HG02884 (cell line): Measurements from ENCODE around the gene POLR2E.

ENCODE experiments used
- ATAC-seq: cut with Tn5 transposase; IDR thresholded peaks from one replicate; pipeline ENCODE4 v1.9.1; 2021; ENCODE audit warnings: mild to moderate bottlenecking, moderate library complexity; ENCODE audit not compliant: unreplicated experiment

POLR2E gene

DNA sequence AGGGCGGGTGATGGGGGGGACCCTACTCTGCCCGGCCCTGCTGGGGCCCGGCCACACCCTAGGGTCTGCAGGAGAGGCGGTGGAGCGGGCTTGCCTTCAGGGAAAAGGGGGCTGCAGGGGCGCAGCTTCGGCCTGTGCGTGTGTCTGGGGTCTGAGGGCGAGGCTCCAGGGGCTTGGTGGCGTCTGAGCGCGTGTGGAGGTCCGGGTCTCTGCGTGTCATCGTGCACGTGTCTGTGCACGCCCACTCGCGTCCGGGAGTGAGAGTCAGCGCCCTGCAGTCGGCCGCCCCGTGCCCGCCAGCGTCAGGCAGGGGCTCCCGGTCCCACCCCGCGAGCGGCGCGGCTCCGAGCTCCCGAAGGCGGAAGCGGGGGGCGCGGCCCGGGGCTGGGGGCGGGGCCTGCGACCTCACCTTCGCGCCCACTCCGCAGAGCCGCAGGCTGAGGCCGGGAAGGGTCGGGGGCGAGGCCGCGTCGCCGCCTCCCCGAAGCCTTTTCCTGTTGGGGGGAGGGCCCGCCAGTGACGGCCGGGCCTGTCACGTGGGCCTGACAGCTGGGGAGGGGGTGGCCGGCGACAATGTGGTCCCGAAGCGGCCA, 28.3 kb downstream of the POLR2E start, which contains the start of gene ARHGAP45:
Gene ARHGAP45 (plus strand): TSS at position 420 of the 593 bp plus-strand sequence. CDS start 239 bp downstream, outside the sequence.
- ATAC-seq: no peak

DNA sequence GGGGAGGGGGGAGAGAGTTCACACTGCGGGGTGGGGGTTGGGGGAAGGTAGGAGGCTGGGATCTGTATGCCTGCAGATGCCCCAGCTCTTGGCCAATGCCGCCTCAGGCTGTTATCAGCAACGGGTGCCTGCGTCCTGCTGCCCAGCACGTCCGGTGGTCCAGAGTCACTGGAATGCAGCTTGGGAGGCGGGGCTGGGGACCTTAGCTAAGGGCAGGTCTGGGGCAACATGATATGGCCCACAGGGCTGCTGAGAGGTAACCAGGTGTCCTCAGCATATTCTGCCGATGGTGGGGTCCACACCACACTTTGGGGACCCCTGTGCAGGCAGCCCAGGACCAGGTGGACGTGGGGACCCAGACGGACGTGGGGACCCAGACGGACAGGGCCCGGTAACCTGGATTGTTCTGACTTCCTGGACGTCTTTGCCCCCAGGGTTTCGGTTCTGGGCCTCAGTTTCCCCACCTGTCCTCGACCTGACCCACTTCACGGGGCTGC, 28.9 kb downstream of the POLR2E start:
- no peak for ATAC-seq

DNA sequence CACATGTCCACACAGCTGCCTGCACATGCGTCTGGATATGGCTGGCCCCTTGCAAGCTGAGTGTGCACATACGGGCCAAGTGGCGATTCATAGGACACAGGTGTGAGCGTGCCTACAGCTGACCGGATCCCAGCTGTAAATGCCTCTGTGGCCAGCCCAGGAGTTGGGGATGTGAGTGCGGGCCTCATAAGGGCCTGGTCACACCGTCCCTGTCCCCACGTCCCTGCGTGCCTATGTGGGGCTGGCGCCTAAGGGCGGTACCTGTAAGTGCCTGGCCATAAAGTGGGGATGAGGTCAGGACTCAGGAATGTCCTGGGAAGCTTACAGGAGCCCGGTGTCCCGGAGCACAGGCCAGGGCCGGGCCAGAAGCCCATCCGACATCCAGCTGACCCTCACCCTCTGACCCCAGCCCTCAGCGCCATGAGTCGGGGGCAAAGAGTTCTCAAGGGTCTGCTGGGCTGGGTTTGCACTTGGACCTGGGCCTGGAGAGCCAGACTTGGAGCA, 29.5 kb downstream of the POLR2E start:
- ATAC-seq: no peak

DNA sequence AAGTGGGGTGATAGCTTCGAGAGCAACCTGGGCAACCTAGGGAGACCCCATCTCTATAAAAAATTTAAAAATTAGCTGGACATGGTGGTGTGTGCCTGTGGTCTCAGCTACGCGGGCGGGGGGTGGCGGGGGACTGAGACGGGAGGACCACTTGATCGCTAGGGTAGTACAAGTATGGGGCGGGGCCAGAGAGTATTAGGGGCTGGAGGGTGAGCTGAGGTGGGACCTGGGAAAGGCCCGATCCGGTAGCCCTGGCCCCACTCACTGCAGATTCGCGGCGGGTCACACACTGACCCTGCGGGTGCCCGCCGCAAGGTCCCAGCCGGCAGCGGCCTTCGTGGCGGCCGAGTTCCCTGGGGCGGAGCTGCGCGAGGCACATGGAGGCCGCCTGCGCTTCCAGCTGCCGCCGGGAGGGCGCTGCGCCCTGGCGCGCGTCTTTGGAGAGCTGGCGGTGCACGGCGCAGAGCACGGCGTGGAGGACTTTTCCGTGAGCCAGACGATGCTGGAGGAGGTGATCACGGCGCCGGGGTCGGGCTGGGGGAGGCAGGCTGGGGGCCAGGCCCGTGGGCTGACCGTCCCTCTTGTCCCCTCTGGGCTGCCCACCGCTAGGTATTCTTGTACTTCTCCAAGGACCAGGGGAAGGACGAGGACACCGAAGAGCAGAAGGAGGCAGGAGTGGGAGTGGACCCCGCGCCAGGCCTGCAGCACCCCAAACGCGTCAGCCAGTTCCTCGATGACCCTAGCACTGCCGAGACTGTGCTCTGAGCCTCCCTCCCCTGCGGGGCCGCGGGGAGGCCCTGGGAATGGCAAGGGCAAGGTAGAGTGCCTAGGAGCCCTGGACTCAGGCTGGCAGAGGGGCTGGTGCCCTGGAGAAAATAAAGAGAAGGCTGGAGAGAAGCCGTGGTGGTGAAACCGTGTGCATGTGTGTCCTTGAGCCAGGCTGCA, 30.2 kb downstream of the POLR2E start:
- no peak for ATAC-seq

DNA sequence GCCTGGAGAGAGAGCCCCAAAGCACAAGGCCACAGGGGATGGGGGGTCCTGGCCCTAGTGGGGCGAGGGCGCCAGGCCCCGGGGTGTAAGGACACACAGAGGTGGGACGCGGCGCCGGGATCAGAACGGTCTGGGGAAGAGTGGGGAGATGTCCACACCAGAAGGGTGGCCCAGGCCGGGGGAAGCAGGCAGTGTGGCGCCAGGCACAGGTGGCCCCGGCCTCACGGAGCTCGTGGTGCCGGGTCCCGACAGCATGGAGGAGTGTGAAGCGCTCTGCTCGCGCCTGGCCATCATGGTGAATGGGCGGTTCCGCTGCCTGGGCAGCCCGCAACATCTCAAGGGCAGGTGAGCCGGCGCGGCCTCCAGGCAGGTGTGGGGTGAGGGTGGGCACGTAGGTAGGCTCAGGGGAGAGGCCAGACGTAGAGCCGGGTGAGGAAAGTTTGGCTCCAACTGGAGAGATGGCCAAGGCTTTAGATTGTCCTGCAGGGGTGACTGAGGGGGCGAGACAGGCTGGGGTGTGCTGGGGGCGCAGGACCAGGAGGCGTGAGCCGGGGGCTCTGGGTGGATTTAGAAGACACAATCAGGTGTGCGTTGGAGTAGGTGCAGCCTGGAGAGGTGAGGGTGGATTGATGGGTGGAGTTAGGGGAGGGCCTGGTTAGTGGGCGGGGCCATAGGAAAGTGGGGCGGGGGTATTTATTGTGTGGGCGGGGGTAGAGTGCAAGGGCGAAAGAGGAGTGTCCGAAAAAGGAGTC, 31.1 kb downstream of the POLR2E start:
- no peak for ATAC-seq

DNA sequence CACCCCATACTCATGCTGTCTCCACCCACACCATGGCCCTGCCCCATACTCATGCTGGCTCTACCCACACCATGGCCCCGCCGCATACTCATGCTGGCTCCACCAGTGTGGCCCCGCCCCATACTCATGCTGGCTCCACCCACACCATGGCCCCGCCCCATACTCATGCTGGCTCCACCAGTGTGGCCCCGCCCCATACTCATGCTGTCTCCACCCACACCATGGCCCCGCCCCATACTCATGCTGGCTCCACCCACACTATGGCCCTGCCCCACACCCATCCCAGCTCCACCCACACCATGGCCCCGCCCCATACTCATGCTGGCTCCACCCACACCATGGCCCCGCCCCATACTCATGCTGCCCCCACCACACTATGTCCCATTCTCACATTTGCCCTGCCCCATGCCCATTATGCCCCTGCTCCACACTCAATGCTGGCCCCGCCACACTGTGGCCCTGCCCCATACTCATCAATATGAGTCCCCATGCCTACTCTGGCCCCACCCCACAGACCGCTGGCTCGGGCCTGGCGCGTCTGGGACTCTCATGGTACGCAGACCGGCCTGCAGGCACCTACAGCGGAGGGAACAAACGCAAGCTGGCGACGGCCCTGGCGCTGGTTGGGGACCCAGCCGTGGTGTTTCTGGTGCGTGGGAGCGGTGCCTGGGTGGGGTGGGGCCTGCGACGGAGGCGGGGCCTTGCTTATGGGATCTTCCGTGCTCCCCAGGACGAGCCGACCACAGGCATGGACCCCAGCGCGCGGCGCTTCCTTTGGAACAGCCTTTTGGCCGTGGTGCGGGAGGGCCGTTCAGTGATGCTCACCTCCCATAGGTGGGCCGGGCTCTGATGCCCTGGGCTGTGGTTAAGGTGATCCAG, 31.9 kb downstream of the POLR2E start:
- no peak for ATAC-seq

DNA sequence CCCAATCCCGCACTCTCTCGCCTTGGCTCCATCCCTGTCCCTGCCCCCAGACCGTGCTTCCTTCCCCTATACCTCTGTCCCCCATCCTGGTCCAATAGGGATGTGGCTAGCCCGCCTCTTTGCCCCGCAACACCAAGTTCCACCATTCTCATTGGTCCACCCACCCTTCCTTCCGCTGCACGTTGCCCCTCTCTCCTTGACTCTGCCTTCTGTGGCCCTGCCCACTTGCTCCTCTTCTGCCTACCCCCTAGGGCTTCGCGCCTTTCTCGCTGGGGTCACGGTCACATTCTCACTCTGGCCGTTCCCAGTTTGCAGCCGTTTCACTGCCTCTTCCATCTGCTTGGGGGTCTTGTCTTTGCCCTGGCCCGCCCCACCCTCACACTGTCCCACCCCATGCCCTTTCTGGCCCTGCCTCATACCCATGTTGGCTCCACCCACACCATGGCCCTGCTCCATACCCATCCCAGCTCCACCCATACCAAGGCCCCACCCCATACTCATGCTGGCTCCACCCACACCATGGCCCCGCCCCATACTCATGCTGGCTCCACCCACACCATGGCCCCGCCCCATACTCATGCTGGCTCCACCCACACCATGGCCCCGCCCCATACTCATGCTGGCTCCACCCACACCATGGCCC, 32.7 kb downstream of the POLR2E start:
- no peak for ATAC-seq

DNA sequence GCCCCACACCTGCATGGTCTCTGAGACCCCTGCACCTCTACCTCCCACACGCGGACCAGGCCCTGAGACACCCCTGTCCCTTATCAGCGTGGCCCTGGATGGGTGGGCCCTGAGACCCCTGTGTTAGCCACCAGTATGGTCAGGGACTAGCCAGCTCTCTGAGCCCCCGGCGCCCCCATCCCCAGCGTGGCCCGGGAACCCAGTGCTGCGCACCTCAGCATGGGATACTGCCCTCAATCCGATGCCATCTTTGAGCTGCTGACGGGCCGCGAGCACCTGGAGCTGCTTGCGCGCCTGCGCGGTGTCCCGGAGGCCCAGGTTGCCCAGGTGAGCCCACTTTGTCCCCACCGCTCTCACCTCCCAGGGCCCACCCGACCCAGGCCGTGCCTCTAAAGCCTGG, 33.2 kb downstream of the POLR2E start:
- no peak for ATAC-seq

DNA sequence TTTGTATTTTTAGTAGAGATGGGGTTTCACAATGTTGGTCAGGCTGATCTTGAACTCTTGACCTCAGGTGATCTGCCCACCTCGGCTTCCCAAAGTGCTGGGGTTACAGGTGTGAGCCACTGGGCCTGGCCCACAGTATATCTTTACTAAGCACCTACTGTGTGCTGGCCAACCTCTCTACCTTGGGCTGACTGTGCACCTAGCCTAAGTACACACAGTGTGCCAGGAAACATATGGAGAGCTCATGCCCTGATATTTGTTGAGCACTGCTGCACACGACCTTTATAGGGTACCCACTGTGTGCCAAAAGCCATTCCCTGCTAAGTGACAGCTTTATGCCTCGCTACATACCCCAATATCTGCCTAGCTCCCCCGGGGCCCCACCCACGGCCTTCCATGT, 34.5 kb downstream of the POLR2E start:
- no peak for ATAC-seq

DNA sequence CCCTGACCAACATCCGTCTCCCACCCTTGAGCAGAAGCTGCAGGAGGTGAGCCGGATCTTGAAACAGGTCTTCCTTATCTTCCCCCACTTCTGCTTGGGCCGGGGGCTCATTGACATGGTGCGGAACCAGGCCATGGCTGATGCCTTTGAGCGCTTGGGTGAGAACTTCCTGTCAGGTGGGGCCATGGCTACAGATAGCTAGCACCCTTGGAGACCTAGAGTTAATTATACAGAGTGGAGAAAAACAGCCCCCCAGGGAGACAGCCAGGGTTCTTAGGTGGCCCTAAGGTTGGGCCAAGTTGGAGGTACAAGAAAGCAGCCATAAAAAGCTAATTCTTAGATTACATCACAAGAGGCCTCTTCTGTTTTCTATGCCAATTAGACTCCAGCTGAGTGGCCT, 37.1 kb downstream of the POLR2E start:
- no peak for ATAC-seq

DNA sequence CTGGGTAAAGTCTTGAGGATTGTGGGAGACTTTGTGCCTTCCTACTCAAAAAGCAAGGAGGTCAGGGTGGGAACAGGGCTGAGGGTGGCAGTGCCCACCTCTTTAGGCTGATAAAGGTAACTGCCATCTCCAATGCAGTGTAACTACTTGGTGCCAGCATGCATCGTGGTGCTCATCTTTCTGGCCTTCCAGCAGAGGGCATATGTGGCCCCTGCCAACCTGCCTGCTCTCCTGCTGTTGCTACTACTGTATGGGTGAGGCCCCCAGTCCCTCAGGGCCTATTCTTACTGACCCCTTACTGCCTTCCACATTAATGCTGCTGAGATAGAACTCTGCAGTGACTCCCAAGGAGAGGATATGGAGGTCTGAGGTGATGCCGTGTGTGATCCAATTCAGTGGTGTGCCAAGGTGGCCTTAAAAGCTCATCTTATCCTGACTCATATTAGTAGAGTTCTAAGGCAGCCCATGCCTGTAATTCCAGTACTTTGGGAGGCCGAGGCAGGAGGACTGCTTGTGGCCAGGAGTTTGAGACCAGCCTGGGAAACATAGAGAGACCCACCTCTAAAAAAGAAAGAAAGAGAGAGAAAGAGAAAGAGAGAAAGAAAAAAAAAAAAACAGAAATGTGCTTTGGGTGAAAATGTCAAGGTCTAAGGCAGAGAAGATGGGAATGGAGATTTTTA, 37.9 kb downstream of the POLR2E start:
- no peak for ATAC-seq

DNA sequence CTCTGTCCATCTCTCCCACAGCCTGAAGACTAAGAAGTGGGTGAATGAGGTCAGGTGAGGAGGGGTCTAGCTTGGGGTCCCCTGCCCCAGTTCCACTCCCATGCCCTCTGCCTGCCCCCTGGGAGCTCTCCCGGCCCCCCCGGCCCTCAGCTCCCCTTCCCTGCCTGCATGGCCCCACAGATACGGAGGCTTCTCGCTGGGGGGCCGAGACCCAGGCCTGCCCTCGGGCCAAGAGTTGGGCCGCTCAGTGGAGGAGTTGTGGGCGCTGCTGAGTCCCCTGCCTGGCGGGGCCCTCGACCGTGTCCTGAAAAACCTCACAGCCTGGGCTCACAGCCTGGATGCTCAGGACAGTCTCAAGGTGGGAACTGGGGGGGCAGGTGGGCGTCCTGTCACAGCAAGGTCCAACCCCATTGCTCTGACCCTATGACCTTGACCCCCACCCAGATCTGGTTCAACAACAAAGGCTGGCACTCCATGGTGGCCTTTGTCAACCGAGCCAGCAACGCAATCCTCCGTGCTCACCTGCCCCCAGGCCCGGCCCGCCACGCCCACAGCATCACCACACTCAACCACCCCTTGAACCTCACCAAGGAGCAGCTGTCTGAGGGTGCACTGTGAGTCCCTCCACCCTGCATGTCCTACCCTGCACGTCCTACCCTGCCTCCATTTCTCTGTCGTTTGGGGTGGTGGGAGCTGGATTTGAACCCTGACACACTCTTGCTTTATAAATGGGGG, 39.1 kb downstream of the POLR2E start:
- ATAC-seq: no peak

DNA sequence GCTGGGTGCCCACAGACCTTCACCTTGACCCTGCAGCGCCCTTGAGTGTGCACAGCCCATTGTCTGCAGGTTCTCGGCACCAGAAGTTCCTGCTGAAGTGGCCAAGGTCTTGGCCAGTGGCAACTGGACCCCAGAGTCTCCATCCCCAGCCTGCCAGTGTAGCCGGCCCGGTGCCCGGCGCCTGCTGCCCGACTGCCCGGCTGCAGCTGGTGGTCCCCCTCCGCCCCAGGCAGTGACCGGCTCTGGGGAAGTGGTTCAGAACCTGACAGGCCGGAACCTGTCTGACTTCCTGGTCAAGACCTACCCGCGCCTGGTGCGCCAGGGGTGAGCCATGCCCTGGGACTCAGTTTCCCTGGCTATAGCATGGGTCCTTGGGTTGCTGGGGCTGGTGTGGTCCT, 40.1 kb downstream of the POLR2E start:
- no peak for ATAC-seq

DNA sequence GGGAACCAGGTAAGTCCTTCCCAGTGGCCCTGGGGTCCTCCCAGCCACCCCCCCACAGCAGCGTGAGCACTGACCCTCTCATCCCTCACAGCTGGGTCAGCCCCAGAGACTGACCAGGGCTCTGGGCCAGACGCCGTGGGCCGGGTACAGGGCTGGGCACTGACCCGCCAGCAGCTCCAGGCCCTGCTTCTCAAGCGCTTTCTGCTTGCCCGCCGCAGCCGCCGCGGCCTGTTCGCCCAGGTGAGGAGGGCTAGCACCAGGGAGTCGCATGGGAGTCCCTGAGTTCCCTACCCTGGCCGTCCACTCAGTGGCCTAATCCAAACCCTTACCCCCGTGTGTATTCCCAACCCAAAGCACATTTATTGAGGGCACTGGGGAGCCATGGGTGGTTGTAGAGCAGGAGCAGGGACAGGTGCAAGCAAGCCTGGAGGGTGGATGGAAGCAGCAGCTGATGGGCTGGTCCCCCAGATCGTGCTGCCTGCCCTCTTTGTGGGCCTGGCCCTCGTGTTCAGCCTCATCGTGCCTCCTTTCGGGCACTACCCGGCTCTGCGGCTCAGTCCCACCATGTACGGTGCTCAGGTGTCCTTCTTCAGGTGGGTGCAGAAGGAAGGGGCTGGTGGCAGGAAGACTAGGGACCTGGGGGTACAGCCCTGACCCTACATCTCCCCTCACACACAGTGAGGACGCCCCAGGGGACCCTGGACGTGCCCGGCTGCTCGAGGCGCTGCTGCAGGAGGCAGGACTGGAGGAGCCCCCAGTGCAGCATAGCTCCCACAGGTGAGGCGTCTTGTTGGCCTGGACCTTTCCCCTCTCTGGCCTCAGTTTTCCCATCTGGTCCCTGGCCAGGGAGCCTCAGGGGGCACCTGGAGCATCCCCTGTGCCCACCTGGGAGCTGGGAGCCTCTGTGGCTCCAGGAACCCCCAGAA, 40.8 kb downstream of the POLR2E start:
- no peak for ATAC-seq

DNA sequence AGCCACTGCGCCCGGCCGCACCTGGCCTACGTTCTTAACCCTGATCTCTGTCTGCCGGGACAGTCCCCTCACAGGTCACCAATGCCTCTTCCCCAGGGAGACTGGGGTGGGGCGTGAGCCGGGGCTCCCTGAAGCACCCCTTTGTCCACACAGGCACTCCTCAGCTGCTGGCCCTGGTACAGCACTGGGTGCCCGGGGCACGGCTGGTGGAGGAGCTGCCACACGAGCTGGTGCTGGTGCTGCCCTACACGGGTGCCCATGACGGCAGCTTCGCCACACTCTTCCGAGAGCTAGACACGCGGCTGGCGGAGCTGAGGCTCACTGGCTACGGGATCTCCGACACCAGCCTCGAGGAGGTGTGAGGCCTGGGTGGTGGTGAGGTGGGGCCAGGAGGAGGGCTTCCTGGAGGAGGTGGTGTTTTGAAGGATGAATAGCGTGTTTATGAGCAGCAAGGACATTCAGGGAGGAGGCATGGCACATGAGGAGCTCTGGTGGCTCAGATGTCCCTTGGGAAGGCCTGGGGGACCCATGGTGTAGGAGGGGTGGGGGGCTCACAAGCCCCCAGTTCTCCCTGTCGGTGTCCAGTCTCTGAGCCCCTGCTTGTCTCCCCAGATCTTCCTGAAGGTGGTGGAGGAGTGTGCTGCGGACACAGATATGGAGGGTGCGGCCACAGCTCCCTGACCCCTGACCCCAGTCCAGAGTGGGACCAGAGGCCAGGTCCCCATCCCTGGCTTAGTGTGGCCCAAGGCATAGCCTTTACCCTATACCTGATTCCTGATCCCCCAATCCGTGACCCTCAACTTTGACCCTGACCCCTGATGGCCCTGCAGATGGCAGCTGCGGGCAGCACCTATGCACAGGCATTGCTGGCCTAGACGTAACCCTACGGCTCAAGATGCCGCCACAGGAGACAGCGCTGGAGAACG, 41.7 kb downstream of the POLR2E start:
- no peak for ATAC-seq

DNA sequence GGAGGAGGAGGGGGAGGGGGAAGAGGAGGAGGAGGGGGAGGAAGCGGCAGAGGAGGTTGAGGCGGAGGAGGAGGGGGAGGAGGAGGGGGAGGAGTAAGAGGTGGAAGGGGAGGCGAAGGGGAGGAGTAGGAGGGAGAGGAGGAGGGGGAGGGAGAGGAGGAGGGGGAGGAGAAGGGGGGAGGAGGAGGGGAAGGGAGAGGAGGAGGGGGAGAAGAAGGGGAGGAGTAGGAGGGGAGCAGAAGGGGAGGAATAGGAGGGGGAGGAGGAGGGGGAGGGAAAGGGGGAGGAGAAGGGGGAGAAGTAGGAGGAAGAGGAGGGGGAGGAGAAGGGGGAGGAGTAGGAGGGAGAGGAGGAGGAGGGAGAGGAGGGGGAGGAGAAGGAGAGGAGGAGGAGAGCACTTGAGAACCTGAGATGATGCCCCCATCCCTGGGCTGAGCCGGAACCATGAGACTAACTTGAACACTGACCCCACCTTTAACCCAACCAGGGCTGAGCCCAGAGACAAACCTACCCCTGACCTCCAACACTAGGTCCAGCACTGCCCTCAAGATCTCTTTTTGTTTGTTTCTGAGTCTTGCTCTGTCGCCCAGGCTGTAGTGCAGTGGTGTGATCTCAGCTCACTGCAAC, 42.7 kb downstream of the POLR2E start:
- ATAC-seq: no peak
